Muscle layer of duodenum (tissue), 2 donors: ENCODE results near the gene FOXC2.

Experiments used
- H3K27ac ChIP-seq: one replicate; pipeline ENCODE4 v1.7.0; 2013; ENCODE audit warnings: mild to moderate bottlenecking, low read length
- H3K27me3 ChIP-seq: one replicate; pipeline ENCODE4 v1.7.0; 2013; ENCODE audit warnings: low read depth, mild to moderate bottlenecking, control low read depth, low read length
- H3K36me3 ChIP-seq, 2 donors: one replicate each; pipeline ENCODE4 v1.7.0; 2013; ENCODE audit warnings: low read length in 2 of 2, control low read depth in 1 of 2, mild to moderate bottlenecking in 1 of 2; ENCODE audit not compliant: insufficient read depth in 2 of 2, control insufficient read depth in 1 of 2
- H3K4me1 ChIP-seq, 2 donors: one replicate each; pipeline ENCODE4 v1.7.0; 2013; ENCODE audit warnings: low read length in 2 of 2, mild to moderate bottlenecking in 2 of 2, control low read depth in 1 of 2, moderate library complexity in 1 of 2; ENCODE audit not compliant: insufficient read depth in 2 of 2, control insufficient read depth in 1 of 2
- H3K4me3 ChIP-seq, 2 donors: one replicate each; pipeline ENCODE4 v1.7.0; 2013; ENCODE audit warnings: low read length in 2 of 2, low read depth in 1 of 2, mild to moderate bottlenecking in 1 of 2
- H3K9me3 ChIP-seq, 2 donors: one replicate each; pipeline ENCODE4 v1.7.0; 2013; ENCODE audit warnings: low read length in 2 of 2, control low read depth in 1 of 2, mild to moderate bottlenecking in 1 of 2; ENCODE audit not compliant: control insufficient read depth in 1 of 2
- donor health status: healthy.

Gene FOXC2

GRCh38 chr16:86577314-86577971, 10.8 kb downstream of the FOXC2 start:
- Histone ChIP-seq H3K27me3 (peaks cover 40% of the 10 kb centered on the region), H3K9me3 (no peaks in the 10 kb centered on the region), H3K4me1 (peaks cover 0 to 28% of the 10 kb centered on the region in 2 donors), H3K36me3 (no peaks in the 10 kb centered on the region), H3K4me3 (no peak overlapping the region), H3K27ac (peak overlapping the region; percentile 43)

DNA sequence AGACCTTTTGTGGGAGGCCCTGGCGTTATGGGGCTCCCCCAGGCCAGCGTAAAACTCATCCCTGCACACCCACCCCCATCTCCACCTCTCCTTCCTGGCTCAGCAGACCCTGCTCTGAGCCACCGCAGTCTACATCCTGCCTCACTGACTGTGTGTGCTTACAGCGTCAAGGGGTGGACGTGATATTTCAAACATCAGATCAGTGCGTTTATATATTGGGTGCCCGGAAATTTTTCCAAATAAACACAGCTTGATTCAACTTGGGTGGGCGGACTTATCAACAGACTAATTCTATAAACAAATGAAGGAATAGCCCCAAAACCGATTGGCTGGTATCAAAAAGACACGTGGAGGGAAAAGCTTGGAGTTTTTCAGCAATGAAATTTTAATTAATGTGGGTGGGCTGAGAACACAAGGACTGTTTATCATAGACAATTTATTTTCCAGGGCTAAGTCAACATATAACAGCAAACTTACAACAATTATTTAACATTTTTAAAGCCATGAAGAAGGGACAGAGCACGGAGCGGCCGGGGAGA, 11.5 kb downstream of the FOXC2 start, which contains the start of gene FOXL1:
Gene FOXL1, plus strand, starts transcription at position 489 of the 539 bp plus-strand sequence. CDS start 175 bp downstream, outside the sequence.
- Histone ChIP-seq H3K36me3 (no peaks in the 10 kb centered on the region), H3K4me3 (peak within 1 kb of the TSS in 1 of 2 donors; percentile 31), H3K4me1 (peaks cover 0 to 28% of the 10 kb centered on the region in 2 donors), H3K27ac (peak within 1 kb of the TSS; percentile 43), H3K9me3 (no peaks in the 10 kb centered on the region), H3K27me3 (peaks cover 36% of the 10 kb centered on the region)

DNA sequence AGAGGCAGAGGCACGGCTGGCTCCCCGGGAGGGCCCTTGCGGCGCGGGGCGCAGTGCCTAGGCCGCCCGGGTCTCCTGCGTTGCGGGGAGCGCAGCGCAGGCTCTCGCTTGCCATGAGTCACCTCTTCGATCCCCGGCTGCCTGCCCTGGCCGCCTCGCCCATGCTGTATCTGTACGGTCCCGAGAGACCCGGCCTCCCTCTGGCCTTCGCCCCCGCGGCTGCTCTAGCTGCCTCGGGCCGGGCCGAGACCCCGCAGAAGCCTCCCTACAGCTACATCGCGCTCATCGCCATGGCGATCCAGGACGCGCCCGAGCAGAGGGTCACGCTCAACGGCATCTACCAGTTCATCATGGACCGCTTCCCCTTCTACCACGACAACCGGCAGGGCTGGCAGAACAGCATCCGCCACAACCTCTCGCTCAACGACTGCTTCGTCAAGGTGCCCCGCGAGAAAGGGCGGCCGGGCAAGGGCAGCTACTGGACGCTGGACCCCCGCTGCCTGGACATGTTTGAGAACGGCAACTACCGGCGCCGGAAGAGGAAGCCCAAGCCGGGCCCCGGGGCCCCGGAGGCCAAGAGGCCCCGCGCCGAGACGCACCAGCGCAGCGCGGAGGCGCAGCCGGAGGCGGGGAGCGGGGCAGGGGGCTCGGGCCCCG, 12.1 kb downstream of the FOXC2 start:
- Histone ChIP-seq H3K9me3 (no peaks in the 10 kb centered on the region), H3K4me1 (peaks cover 0 to 28% of the 10 kb centered on the region in 2 donors), H3K36me3 (no peaks in the 10 kb centered on the region), H3K27ac (no peak overlapping the region), H3K4me3 (peak overlapping the region in 1 of 2 donors; percentile 31), H3K27me3 (peaks cover 36% of the 10 kb centered on the region)

DNA sequence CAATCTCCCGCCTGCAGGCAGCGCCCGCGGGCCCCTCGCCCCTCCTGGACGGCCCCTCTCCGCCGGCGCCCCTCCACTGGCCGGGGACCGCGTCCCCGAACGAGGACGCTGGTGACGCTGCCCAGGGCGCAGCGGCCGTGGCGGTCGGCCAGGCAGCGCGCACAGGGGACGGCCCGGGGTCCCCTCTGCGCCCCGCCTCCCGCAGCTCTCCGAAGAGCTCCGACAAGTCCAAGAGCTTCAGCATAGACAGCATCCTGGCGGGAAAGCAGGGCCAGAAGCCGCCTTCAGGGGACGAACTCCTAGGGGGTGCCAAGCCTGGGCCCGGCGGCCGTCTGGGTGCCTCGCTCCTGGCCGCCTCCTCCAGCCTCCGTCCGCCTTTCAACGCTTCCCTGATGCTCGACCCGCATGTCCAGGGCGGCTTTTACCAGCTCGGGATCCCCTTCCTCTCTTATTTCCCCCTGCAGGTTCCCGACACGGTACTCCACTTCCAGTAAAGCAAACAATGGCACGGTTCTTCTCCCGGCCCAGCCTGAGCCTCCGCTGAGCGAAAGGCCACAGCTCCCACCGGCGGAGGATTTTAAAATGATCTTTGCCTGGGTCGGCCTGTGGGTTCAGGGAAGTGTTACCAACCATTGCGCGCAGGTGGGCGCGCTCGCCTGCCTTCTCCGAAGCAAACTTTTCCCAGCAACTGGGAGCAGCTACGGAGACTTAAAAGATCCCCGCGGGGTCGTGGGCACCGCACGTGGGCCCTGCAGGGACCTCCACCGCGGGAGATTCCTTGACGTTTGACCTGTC, 12.8 kb downstream of the FOXC2 start:
- Histone ChIP-seq H3K27ac (no peak overlapping the region), H3K9me3 (no peaks in the 10 kb centered on the region), H3K4me1 (peaks cover 0 to 28% of the 10 kb centered on the region in 2 donors), H3K27me3 (peaks cover 37% of the 10 kb centered on the region), H3K36me3 (no peaks in the 10 kb centered on the region), H3K4me3 (peak overlapping the region in 1 of 2 donors; percentile 31)

- no peak overlapping the region for H3K27ac ChIP-seq
- peaks cover 0 to 28% of the 10 kb centered on the region in 2 donors for H3K4me1 ChIP-seq
- H3K9me3 ChIP-seq, result no peaks in the 10 kb centered on the region
- no peaks in the 10 kb centered on the region for H3K36me3 ChIP-seq
- peaks cover 29% of the 10 kb centered on the region for H3K27me3 ChIP-seq
- H3K4me3 ChIP-seq, result no peak overlapping the region
Observed at GRCh38 chr16:86580063-86580790, 13.6 kb downstream of the FOXC2 start.

DNA sequence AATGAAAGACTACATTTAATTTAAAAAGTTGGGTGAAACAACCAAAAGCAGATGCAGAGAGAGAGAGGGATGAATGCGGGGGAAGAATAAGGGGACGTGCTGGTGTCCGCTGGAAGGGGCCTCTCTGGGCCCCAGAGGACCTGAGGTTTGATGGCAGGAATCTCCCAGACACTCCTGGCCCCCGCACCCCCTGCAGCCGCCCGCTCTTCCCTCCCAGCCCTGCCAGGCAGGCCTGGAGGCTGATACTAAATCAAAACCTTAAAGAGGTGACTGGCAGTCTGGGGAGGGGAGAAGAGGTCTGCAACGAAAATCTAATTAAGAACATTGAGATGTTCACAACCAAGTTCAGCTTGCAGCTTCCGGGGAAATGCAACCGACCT, 14.2 kb downstream of the FOXC2 start:
- Histone ChIP-seq H3K27ac (no peak overlapping the region), H3K9me3 (no peaks in the 10 kb centered on the region), H3K27me3 (peaks cover 28% of the 10 kb centered on the region), H3K36me3 (no peaks in the 10 kb centered on the region), H3K4me1 (peaks cover 0 to 24% of the 10 kb centered on the region in 2 donors), H3K4me3 (no peak overlapping the region)

- H3K4me3 ChIP-seq, result no peak overlapping the region
Observed at GRCh38 chr16:86581458-86581857, 14.8 kb downstream of the FOXC2 start.

DNA sequence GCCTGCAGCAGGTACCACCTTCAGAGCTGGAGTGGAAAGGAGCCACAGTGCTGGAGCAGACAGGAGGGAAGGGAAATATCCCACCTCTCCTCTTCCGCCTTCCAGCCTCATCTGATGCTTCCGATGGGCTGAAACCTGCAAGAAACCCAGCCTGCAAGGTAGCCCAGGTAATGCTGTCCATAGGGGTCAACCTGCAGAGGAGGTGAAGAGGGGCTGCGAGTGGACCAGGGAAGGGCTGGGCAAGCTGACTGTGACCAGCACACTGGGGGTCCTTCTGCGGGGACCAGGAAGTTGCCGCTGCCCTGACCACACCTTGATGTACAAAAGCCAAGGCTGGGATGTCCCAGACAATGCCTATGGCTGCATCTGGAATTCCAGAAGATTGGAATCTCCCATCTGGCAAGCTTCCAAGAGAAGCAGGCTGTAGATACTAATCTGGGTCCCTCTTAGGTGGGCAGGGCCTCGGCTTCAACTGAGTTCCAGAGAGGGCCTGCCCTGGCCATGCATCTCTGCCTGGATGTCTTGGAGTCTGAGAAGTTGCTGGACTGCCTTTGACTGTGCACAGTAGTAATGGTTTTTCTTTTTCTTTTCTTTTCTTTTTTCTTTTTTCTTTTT, 17.5 kb downstream of the FOXC2 start:
- Histone ChIP-seq H3K27ac (no peak overlapping the region), H3K27me3 (peaks cover 11% of the 10 kb centered on the region), H3K4me3 (no peak overlapping the region), H3K9me3 (no peaks in the 10 kb centered on the region), H3K4me1 (peaks cover 0 to 5% of the 10 kb centered on the region in 2 donors), H3K36me3 (no peaks in the 10 kb centered on the region)

More at GRCh38 chr16:86581458-86581857, 14.8 kb downstream of the FOXC2 start:
- Histone ChIP-seq H3K27me3 (peaks cover 27% of the 10 kb centered on the region), H3K36me3 (no peaks in the 10 kb centered on the region), H3K27ac (no peak overlapping the region), H3K9me3 (no peaks in the 10 kb centered on the region), H3K4me1 (peaks cover 0 to 17% of the 10 kb centered on the region in 2 donors)

GRCh38 chr16:86584726-86585721, 18.4 kb downstream of the FOXC2 start:
- no peaks in the 10 kb centered on the region for H3K4me1 ChIP-seq
- H3K27me3 ChIP-seq, result peaks cover 4% of the 10 kb centered on the region
- H3K27ac ChIP-seq, result peak overlapping the region; percentile 18
- no peaks in the 10 kb centered on the region for H3K9me3 ChIP-seq
- no peaks in the 10 kb centered on the region for H3K36me3 ChIP-seq
- no peak overlapping the region for H3K4me3 ChIP-seq
